Measurements from ENCODE around the gene RPL18. TPM values are rescaled to one million over a fixed set of nuclear protein-coding genes. Genes with fewer than 3 reads are reported as not detected.

Gene RPL18
- total RNA-seq, 4 donors from 2014 or later: 1,394 to 2,260 (median 1,686) TPM

DNA sequence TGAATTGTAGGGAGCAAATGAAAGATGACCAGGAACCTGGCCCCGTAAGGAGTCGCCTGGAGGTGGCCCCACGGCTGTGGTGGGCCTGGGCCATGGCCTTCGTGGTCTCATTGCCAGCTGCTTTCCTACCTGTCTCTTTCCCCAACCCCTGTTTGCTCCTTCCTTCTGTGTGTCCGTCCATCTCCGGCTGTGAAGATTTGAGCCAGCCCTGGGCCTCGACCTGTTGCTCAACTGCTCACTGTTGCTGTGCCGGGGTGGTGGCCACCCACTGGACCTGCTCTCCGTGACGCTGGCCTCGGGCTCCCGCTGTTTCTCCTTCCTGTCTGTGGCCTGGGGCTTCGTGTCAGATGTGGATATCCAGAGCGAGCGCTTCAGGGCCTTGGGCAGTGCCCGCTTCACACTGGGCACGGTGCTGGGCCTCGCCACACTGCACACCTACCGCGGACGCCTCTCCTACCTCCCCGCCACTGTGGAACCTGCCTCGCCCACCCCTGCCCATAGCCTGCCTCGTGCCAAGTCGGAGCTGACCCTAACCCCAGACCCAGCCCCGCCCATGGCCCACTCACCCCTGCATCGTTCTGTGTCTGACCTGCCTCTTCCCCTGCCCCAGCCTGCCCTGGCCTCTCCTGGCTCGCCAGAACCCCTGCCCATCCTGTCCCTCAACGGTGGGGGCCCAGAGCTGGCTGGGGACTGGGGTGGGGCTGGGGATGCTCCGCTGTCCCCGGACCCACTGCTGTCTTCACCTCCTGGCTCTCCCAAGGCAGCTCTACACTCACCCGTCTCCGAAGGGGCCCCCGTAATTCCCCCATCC, 9.7 kb upstream of the RPL18 start:
- WGBS, 2 donors (ENCODE audit: low coverage in 1 of 2): 0 to 84% methylated on average over 1 to 34 of the region's 34 CpGs
- Histone ChIP-seq H3K36me3 (no peaks in the 10 kb centered on the region), H3K27ac (peak overlapping the region; percentile 90 to 94 (median 92)), H3K4me1 (peaks cover 30 to 85% (median 71%) of the 10 kb centered on the region in 4 donors), H3K27me3 (no peaks in the 10 kb centered on the region), H3K9me3 (no peaks in the 10 kb centered on the region), H3K4me3 (no peak overlapping the region)
- in situ Hi-C loops (cut with MboI; ENCODE audit: low pct_ligation_motif_present in 1 of 4, low pct_unique_long_range_greater_than_20kb in 1 of 4, low sequenced_read_pairs in 3 of 4): no loop called here
- intact Hi-C loops (cut with DNase I; ENCODE audit: low total_unique reads): no loop called here
- peak; percentile 19 for DNase-seq
- TF ChIP-seq CTCF (IDR thresholded peaks at IDR 0.05) (no peak), POLR2A (IDR thresholded peaks at IDR 0.05) (no peak), EP300 (IDR thresholded peaks at IDR 0.05; ENCODE audit: low read depth) (no peak), POLR2AphosphoS5 (IDR thresholded peaks at IDR 0.05) (no peak)

- 81% methylated on average over 15 of the region's 17 CpGs; no CpG with 5 or more reads in 1 of the 2 donors for WGBS, 2 donors (ENCODE audit: low coverage in 1 of 2)
- no peak for DNase-seq
- H3K27me3 ChIP-seq: no peaks in the 10 kb centered on the region
- intact Hi-C loops (cut with DNase I; ENCODE audit: low total_unique reads) (no loop called here), in situ Hi-C loops (cut with MboI; ENCODE audit: low pct_ligation_motif_present in 1 of 4, low pct_unique_long_range_greater_than_20kb in 1 of 4, low sequenced_read_pairs in 3 of 4) (no loop called here)
- peaks cover 28 to 85% (median 69%) of the 10 kb centered on the region in 4 donors for H3K4me1 ChIP-seq
- H3K9me3 ChIP-seq: no peaks in the 10 kb centered on the region
- no peaks in the 10 kb centered on the region for H3K36me3 ChIP-seq
- TF ChIP-seq POLR2A (IDR thresholded peaks at IDR 0.05) (no peak), POLR2AphosphoS5 (IDR thresholded peaks at IDR 0.05) (no peak), EP300 (IDR thresholded peaks at IDR 0.05; ENCODE audit: low read depth) (no peak), CTCF (IDR thresholded peaks at IDR 0.05) (no peak)
- peak overlapping the region; percentile 76 to 94 (median 92) for H3K27ac ChIP-seq
- H3K4me3 ChIP-seq: no peak overlapping the region
Observed at GRCh38 chr19:48627865-48628314, 8.9 kb upstream of the RPL18 start.

GRCh38 chr19:48627201-48627864, 8.4 kb upstream of the RPL18 start:
- in situ Hi-C loops (cut with MboI; ENCODE audit: low pct_ligation_motif_present in 1 of 4, low pct_unique_long_range_greater_than_20kb in 1 of 4, low sequenced_read_pairs in 3 of 4): no loop called here
- Histone ChIP-seq H3K4me1 (peaks cover 26 to 82% (median 64%) of the 10 kb centered on the region in 4 donors), H3K9me3 (no peaks in the 10 kb centered on the region), H3K36me3 (no peaks in the 10 kb centered on the region), H3K27me3 (no peaks in the 10 kb centered on the region), H3K4me3 (no peak overlapping the region), H3K27ac (peak overlapping the region; percentile 76 to 94 (median 92))
- TF ChIP-seq CTCF (IDR thresholded peaks at IDR 0.05): peak in 1 of 5 experiments; percentile 21
- TF ChIP-seq POLR2A (IDR thresholded peaks at IDR 0.05): peak; percentile 53
- peak in 2 of 3 donors; percentile 73 to 74 for TF ChIP-seq POLR2AphosphoS5 (IDR thresholded peaks at IDR 0.05)
- no peak for TF ChIP-seq EP300 (IDR thresholded peaks at IDR 0.05; ENCODE audit: low read depth)
- intact Hi-C loops (cut with DNase I; ENCODE audit: low total_unique reads): no loop called here
- WGBS, 2 donors (ENCODE audit: low coverage in 1 of 2): 62% methylated on average over 6 of the region's 6 CpGs; no CpG with 5 or more reads in 1 of the 2 donors
- peak; percentile 73 for DNase-seq

GRCh38 chr19:48625891-48626327, 6.9 kb upstream of the RPL18 start:
- no peaks in the 10 kb centered on the region for H3K9me3 ChIP-seq
- H3K27ac ChIP-seq: peak overlapping the region; percentile 76 to 94 (median 92)
- no peaks in the 10 kb centered on the region for H3K36me3 ChIP-seq
- in situ Hi-C loops (cut with MboI; ENCODE audit: low pct_ligation_motif_present in 1 of 4, low pct_unique_long_range_greater_than_20kb in 1 of 4, low sequenced_read_pairs in 3 of 4): no loop called here
- intact Hi-C loops (cut with DNase I; ENCODE audit: low total_unique reads): no loop called here
- peaks cover 24 to 69% (median 57%) of the 10 kb centered on the region in 4 donors for H3K4me1 ChIP-seq
- TF ChIP-seq CTCF (IDR thresholded peaks at IDR 0.05) (no peak), POLR2A (IDR thresholded peaks at IDR 0.05) (no peak), POLR2AphosphoS5 (IDR thresholded peaks at IDR 0.05) (no peak), EP300 (IDR thresholded peaks at IDR 0.05; ENCODE audit: low read depth) (no peak)
- no peaks in the 10 kb centered on the region for H3K27me3 ChIP-seq
- H3K4me3 ChIP-seq: peak overlapping the region in 2 of 4 donors; percentile 45 to 67
- peak; percentile 36 for DNase-seq
- 83% methylated on average over 24 of the region's 30 CpGs; no CpG with 5 or more reads in 1 of the 2 donors for WGBS, 2 donors (ENCODE audit: low coverage in 1 of 2)

All from transverse colon (tissue), 4 donors.